Activated CD4-positive, alpha-beta memory T cell treated with anti-CD3 and anti-CD28 coated beads for 36 hours (primary cell): ENCODE measurements around the gene KLHL10. TPM values are rescaled to one million over a fixed set of nuclear protein-coding genes. Genes with fewer than 3 reads are reported as not detected.
A peak's percentile ranks its signal among the peaks of the same experiment; 100 is the strongest.
"Not testable (repeated sequence)": the region's sequence is repeated elsewhere in the genome, so short reads cannot be mapped to it uniquely, and the experiment has no call there.

Experiments
- CTCF ChIA-PET: fragments of 350-600 bp; sonication (Branson Sonifier 250); formaldehyde crosslinking; loops from one replicate; lab custom pipeline; 2021; ENCODE audit warnings: antibody characterized with exemption, inconsistent platforms; lab: Charles Lee
- POLR2A ChIA-PET: fragments of 350-600 bp; sonication (Branson Sonifier 250); formaldehyde crosslinking; loops from one replicate; lab custom pipeline; 2021; ENCODE audit warnings: antibody characterized with exemption; lab: Charles Lee
- DNase-seq: peaks from one replicate; pipeline ENCODE4 v3.0.0-alpha.2; 2020
- H3K27ac Mint-ChIP-seq: one replicate; pipeline ENCODE4 v1.8.0; 2021; ENCODE audit warnings: mixed read lengths
- H3K27me3 Mint-ChIP-seq: one replicate; pipeline ENCODE4 v1.8.0; 2021; ENCODE audit warnings: mixed read lengths
- H3K36me3 Mint-ChIP-seq: one replicate; pipeline ENCODE4 v1.8.0; 2021; ENCODE audit warnings: mixed read lengths
- H3K4me1 Mint-ChIP-seq: one replicate; pipeline ENCODE4 v1.8.0; 2021; ENCODE audit warnings: low read depth, mixed read lengths
- H3K4me3 Mint-ChIP-seq: one replicate; pipeline ENCODE4 v1.8.0; 2021; ENCODE audit warnings: mild to moderate bottlenecking, mixed read lengths
- H3K9me3 Mint-ChIP-seq: one replicate; pipeline ENCODE4 v1.8.0; 2021; ENCODE audit warnings: mixed read lengths
- intact Hi-C: fragments of 100-400 bp; cut with micrococcal nuclease; formaldehyde crosslinking; loops from one replicate; pipeline ENCODE4 v1.15.1; 2023
- total RNA-seq, 2 experiments: library from RNA; stranded (reverse); gene quantifications; one replicate each; pipeline ENCODE4 v1.2.3, GENCODE V29; 2021

Gene KLHL10
- total RNA-seq, 2 experiments from 2014 or later = 0.12 to 0.29 TPM

DNA sequence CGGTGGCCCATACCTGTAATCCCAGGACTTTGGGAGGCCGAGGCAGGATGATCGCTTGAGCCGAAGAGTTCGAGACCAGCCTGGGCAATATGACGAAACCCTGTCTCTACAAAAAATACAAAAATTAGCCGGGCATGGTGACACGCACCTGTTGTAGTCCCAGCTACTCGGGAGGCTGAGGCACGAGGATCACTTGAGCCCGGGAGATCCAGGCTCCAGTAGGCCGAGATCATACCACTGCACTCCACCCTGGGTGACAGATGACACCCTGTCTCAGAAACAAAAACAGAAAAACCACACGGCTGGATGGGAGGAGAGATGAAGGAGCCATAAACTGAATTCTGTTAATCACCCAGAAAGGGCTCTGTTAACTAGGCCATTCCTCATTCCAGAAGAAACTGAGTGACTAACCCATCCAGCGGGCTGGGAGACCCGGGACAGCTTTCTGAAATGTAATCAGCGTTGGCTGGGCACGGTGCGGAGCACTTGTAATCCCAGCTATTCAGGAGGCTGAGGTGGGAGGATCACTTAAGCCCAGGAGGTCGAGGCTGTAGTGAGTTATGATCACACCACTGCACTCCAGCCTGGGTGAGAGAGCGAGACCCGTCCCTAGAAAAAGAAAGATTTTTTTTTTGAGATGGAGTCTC lies 952 bp upstream of the KLHL10 start:
- DNase-seq = peak; percentile 15
- CTCF ChIA-PET = interaction anchor here (1.0 kb wide), 1 partner anchor 28 kb away, joined by 3 read pairs; no protein-coding TSS in a partner anchor
- peaks cover under 1% of the 10 kb centered on the region for H3K36me3 Mint-ChIP-seq
- POLR2A ChIA-PET = no interaction called here
- peaks cover 14% of the 10 kb centered on the region for H3K4me1 Mint-ChIP-seq
- H3K9me3 Mint-ChIP-seq = no peaks in the 10 kb centered on the region
- no peak overlapping the region for H3K27ac Mint-ChIP-seq
- peak overlapping the region; percentile 75 for H3K4me3 Mint-ChIP-seq
- peaks cover 2% of the 10 kb centered on the region for H3K27me3 Mint-ChIP-seq
- intact Hi-C loops = no loop called here

DNA sequence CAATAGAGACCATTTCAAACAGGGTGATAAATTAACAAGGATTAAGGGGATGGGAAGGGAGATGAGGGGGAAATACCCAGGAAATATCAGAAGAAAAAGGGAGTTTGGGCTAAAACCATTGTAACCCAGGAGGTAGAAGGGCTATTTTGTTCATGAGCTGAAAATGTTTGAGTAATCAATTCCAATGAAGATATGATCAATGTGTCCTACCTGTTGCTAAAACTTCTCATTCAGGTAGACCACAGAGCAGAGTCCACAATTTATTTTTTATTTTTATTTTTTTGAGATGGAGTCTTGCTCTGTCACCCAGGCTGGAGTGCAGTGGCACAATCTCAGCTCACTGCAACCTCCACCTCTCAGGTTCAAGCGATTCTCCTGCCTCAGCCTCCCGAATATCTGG lies 1.8 kb downstream of the KLHL10 start:
- CTCF ChIA-PET, H3K27ac Mint-ChIP-seq, DNase-seq, H3K27me3 Mint-ChIP-seq, H3K36me3 Mint-ChIP-seq, H3K4me3 Mint-ChIP-seq, H3K9me3 Mint-ChIP-seq, intact Hi-C loops: not testable (repeated sequence)
- H3K4me1 Mint-ChIP-seq = peaks cover 14% of the 10 kb centered on the region
- POLR2A ChIA-PET = interaction anchor here (0.6 kb wide), 1 partner anchor 117 kb away, joined by 3 read pairs; no protein-coding TSS in a partner anchor

DNA sequence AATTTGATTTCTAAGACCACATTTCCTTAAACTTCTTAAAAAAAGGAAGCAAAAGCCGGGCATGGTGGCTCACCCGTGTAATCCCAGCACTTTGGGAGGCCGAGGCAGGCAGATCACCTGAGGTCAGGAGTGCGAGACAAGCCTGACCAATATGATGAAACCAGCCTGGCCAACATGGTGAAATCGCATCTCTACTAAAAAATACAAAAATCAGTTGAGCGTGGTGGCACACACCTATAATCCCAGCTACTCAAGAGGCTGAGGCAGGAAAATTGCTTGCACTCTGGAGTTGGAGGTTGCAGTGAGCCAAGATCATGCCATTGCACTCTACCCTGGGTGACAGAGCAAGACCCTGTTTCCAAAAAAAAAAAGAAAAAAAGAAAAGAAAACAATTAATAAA lies 3.2 kb downstream of the KLHL10 start:
- H3K4me3 Mint-ChIP-seq, POLR2A ChIA-PET: not testable (repeated sequence)

DNA sequence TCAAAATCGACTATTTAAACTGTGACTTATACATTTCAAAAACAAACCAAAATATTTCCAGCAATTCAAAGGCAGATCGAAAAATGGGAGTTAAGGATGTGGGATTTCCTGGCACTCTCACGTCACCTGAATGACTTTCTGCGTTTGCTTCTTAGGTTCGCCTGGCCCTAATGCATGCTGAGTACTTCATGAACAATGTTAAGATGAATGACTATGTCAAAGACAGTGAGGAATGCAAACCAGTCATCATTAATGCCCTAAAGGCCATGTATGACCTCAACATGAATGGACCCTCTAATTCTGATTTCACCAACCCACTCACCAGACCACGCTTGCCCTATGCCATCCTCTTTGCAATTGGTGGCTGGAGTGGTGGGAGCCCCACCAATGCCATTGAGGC lies 7.3 kb downstream of the KLHL10 start:
- H3K36me3 Mint-ChIP-seq = no peaks in the 10 kb centered on the region
- no peaks in the 10 kb centered on the region for H3K27me3 Mint-ChIP-seq
- intact Hi-C loops = no loop called here
- CTCF ChIA-PET = no interaction called here
- no peaks in the 10 kb centered on the region for H3K9me3 Mint-ChIP-seq
- H3K27ac Mint-ChIP-seq = no peak overlapping the region
- peaks cover 7% of the 10 kb centered on the region for H3K4me1 Mint-ChIP-seq
- no peak for DNase-seq
- POLR2A ChIA-PET = no interaction called here
- H3K4me3 Mint-ChIP-seq = no peak overlapping the region

More for the DNA sequence above, 3.2 kb downstream of the KLHL10 start:
- H3K4me1 Mint-ChIP-seq, CTCF ChIA-PET, H3K27ac Mint-ChIP-seq, H3K36me3 Mint-ChIP-seq, H3K9me3 Mint-ChIP-seq, intact Hi-C loops, DNase-seq, H3K27me3 Mint-ChIP-seq: not testable (repeated sequence)

DNA sequence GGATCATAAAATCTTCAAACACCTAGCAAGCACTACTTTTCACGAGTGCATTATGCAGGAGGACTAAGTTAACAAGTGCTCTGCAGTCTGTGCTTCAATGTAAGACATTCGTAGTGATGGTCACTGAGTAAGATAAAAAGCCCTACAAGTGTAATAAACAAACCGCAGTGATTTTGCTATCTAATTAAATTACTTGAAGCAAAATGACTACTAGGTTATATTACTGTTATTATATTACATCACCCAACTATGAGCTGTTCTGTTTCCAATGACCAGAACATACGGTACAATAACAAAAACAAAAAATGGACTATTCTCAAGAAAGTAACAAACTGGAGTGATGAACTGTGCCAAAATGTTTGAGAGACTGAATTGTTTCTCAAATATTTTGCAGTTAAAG lies 11.2 kb downstream of the KLHL10 start:
- H3K27me3 Mint-ChIP-seq = no peaks in the 10 kb centered on the region
- no peak overlapping the region for H3K27ac Mint-ChIP-seq
- H3K4me3 Mint-ChIP-seq = no peak overlapping the region
- intact Hi-C loops = no loop called here
- ChIA-PET CTCF (interaction anchor here (1.0 to 1.1 kb wide), 2 partner anchors 16 kb away, joined by 3 to 4 read pairs; partner anchors contain the start of gene KLHL11), POLR2A (interaction anchor here (1.1 kb wide), 1 partner anchor 39 kb away, joined by 3 read pairs; no protein-coding TSS in a partner anchor)
- DNase-seq = no peak
- H3K36me3 Mint-ChIP-seq = peaks cover 6% of the 10 kb centered on the region
- peaks cover 22% of the 10 kb centered on the region for H3K4me1 Mint-ChIP-seq
- no peaks in the 10 kb centered on the region for H3K9me3 Mint-ChIP-seq

DNA sequence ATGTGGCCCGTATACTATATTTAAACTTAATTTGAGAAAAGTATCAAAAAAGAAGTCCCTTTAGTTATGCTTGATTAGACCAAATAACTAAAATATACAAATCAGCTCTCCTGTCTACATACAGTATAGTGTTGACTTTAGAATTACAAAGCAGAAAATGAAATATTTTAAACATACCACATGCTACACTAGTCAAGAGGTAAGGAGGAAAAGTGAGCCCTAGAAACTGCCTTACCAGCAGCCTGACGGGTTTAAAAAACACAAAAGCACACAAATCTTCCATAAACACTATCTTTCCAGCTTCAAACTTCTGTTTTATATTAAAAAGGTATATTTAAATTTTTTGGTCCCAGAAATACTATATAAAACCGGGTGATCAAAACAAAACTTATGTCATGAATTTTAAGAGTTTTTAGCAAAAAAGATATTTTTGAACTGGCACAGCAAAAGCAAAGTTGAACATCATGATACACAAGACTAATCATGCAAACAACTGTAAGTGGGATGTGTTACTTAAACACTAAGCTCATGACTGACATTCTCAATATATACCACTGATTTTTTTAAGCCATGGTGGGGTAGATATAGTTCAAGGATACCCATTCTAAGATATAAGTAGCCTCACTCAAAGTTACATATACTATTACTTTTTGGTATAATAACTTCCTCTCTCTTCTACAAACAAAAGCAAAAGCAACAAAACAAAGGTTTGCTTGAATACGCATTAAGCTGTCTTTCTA lies 11.8 kb downstream of the KLHL10 start:
- ChIA-PET CTCF (interaction anchor here (1.0 to 1.1 kb wide), 2 partner anchors 16 to 17 kb away, joined by 3 to 4 read pairs; partner anchors contain the start of gene KLHL11), POLR2A (no interaction called here)
- H3K4me3 Mint-ChIP-seq = no peak overlapping the region
- peaks cover 22% of the 10 kb centered on the region for H3K4me1 Mint-ChIP-seq
- H3K9me3 Mint-ChIP-seq = no peaks in the 10 kb centered on the region
- intact Hi-C loops = no loop called here
- no peak overlapping the region for H3K27ac Mint-ChIP-seq
- H3K36me3 Mint-ChIP-seq = peaks cover 13% of the 10 kb centered on the region
- no peaks in the 10 kb centered on the region for H3K27me3 Mint-ChIP-seq
- DNase-seq = no peak

DNA sequence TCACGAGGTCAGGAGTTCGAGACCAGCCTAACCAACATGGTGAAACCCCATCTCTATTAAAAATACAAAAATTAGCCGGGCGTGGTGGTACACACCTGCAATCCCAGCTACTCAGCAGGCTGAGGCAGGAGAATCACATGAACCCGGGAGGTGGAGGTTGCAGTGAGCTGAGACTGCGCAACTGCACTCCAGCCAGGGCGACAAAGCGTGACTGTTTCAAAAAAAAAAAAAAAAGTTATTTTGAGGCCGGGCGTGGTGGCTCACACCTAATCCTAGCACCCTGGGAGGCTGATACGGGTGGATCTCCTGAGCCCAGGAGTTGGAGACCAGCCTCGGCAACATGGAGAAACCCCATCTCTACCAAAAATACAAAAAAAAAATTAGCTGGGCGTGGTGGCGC lies 13.8 kb downstream of the KLHL10 start:
- Mint-ChIP-seq H3K4me1 (peaks cover 27% of the 10 kb centered on the region), H3K36me3 (peaks cover 20% of the 10 kb centered on the region)
- H3K27ac Mint-ChIP-seq, H3K27me3 Mint-ChIP-seq, H3K9me3 Mint-ChIP-seq, DNase-seq, intact Hi-C loops, H3K4me3 Mint-ChIP-seq: not testable (repeated sequence)
- CTCF ChIA-PET = interaction anchor here (0.6 kb wide), 1 partner anchor 111 kb away, joined by 3 read pairs; no protein-coding TSS in a partner anchor
- POLR2A ChIA-PET = interaction anchor here (1.0 kb wide), 1 partner anchor 12 kb away, joined by 6 read pairs; no protein-coding TSS in a partner anchor

DNA sequence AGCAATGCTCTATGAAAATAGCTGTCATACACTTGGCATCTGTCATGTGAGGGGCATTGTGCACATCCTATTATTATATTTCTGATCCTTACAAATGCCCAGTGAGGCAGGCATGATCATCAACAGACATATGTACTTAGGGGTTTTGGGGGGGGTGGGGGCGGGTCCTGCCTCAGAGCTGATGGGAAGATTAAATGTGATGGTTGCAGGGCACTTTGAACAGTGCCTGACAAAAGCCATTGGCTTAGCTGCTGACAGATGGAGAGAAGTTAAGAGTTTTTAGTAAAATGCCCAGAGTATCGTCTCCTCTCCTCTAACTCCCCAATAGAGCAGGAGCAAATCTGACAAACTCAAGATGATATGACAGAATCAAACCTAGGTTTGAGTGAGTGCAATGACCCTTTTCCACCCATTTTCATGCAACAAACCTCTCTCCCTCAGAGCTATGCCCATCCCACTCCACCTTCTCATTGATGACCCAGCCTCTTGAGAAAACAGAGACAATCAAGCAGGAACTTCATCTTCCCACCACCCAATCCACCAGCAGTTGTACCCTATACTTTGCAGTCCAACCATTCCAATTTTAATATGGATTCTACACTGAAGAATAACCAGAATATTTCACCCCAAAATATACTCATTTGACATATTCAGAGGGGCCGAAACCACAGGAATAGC lies 22.8 kb downstream of the KLHL10 start:
- Mint-ChIP-seq H3K27ac (no peak overlapping the region), H3K4me1 (peaks cover 24% of the 10 kb centered on the region), H3K4me3 (no peak overlapping the region), H3K9me3 (no peaks in the 10 kb centered on the region), H3K27me3 (no peaks in the 10 kb centered on the region), H3K36me3 (peaks cover 2% of the 10 kb centered on the region)
- ChIA-PET POLR2A (interaction anchor here (1.2 kb wide), 1 partner anchor 13 kb away, joined by 3 read pairs; no protein-coding TSS in a partner anchor), CTCF (interaction anchor here (0.5 kb wide), 1 partner anchor 164 kb away, joined by 3 read pairs; no protein-coding TSS in a partner anchor)
- intact Hi-C loops = loop anchor here (10.0 kb wide), 1 partner anchor 154 kb away; the partner anchor contains the start of gene DNAJC7
- no peak for DNase-seq

DNA sequence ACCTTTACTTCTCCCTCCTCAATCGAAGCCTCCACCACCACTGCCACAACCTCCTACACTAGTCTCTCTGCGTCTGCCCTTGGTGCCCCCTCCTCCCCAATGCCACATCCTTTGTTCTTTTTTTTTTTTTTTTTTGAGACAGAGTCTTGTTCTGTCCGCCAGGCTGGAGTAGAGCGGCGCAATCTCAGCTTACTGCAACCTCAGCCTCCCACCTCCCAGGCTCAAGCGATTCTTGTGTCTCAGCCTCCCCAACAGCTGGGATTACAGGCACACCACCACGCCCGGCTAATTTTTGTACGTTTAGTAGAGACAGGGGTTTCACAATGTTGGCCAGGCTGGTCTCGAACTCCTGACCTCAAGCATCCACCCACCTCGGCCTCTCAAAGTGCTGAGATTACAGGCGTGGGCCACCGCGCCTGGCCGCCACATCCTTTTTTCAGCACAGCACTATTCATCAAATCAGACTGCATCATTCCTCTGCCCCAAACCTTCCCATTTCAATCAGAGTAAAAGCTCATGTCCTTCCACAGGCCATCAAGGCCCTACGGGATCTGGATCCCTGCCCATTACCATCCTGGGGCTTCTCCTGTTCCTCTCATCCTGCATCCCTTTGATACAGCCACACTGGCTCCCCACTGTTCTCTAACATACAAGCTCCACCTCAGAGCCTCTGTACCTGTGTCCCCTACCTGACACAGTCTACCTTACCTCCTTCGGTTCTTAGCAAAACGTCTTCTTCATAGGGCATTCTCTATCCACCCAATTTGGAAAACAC lies 25.6 kb downstream of the KLHL10 start:
- DNase-seq = peak; percentile 64
- POLR2A ChIA-PET = interaction anchor here (0.6 to 2.8 kb wide), 5 partner anchors 11 to 103 kb away, joined by 3 to 11 read pairs (median 6); partner anchors contain the start of genes ACLY, CNP and ODAD4
- peaks cover 10% of the 10 kb centered on the region for H3K36me3 Mint-ChIP-seq
- H3K4me1 Mint-ChIP-seq = peaks cover 36% of the 10 kb centered on the region
- intact Hi-C loops = loop anchor here (10.0 kb wide), 1 partner anchor 152 kb away; the partner anchor contains the start of gene DNAJC7
- no peaks in the 10 kb centered on the region for H3K9me3 Mint-ChIP-seq
- no peak overlapping the region for H3K27ac Mint-ChIP-seq
- no peak overlapping the region for H3K4me3 Mint-ChIP-seq
- CTCF ChIA-PET = interaction anchor here (1.0 to 2.3 kb wide), 3 partner anchors 52 to 167 kb away, joined by 3 to 7 read pairs (median 7); partner anchors contain the start of gene P3H4
- no peaks in the 10 kb centered on the region for H3K27me3 Mint-ChIP-seq

DNA sequence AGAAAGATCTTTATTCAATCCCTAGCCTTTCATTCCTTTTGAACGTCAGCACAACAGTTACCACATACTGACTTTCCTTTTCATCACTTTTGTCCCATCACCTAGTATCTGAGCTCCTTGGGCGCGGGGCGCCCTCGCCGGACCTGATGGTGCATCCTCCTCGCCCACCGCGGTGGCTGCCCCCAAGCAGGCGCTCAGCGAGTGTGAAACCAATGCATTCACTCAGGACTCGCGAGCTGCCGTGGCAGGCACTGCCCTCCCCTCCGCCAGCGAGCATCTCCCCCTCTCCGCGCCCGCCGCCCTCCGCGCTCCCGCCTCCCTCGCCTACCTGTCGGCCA lies 26.8 kb downstream of the KLHL10 start:
- Mint-ChIP-seq H3K4me1 (peaks cover 44% of the 10 kb centered on the region), H3K36me3 (peaks cover 19% of the 10 kb centered on the region), H3K9me3 (no peaks in the 10 kb centered on the region), H3K4me3 (no peak overlapping the region), H3K27me3 (no peaks in the 10 kb centered on the region), H3K27ac (no peak overlapping the region)
- intact Hi-C loops = loop anchor here (10.0 kb wide), 1 partner anchor 150 kb away; the partner anchor contains the start of gene DNAJC7
- no peak for DNase-seq
- CTCF ChIA-PET = interaction anchor here (0.6 to 2.3 kb wide), 4 partner anchors 15 to 168 kb away, joined by 3 to 7 read pairs (median 5); partner anchors contain the start of genes NT5C3B and P3H4
- POLR2A ChIA-PET = interaction anchor here (0.9 to 2.8 kb wide), 7 partner anchors 29 to 174 kb away, joined by 3 to 11 read pairs (median 4); partner anchors contain the start of genes ACLY, CNP, DNAJC7 and EIF1
